ENCODE data around the gene KIAA0753. TPM values are rescaled to one million over a fixed set of nuclear protein-coding genes. Genes with fewer than 3 reads are reported as not detected.

The KIAA0753 gene
- total RNA-seq, 2 experiments from 2014 or later: 20.8 to 29.8 TPM

- ChIA-PET POLR2A (no interaction called here), CTCF (ENCODE audit: unreplicated experiment) (interaction anchor here (0.6 kb wide), 1 partner anchor 173 kb away, joined by 9 read pairs; no protein-coding TSS in a partner anchor)
- H4K20me1 ChIP-seq (ENCODE audit: insufficient read depth, low read length): peaks cover 18% of the 10 kb centered on the region; the same call in 1 of the 2 replicates
- no peaks in the 10 kb centered on the region for H3K9me3 ChIP-seq (ENCODE audit: low read length)
- intact Hi-C loops (cut with micrococcal nuclease; ENCODE audit: unreplicated experiment): loop anchor here (1.0 kb wide), 1 partner anchor 175 kb away; no protein-coding TSS in a partner anchor
- DNase-seq (ENCODE audit: low spot score): peak; percentile 59
- H3K79me2 ChIP-seq (ENCODE audit: insufficient read depth, low read depth, low read length): peaks cover 37% of the 10 kb centered on the region
- no peaks in the 10 kb centered on the region for H3K9me2 ChIP-seq (ENCODE audit: insufficient read depth, low read length)
- no peak overlapping the region for H3K4me3 ChIP-seq (ENCODE audit: low read depth, low read length, poor library complexity, severe bottlenecking)
- H2AFZ ChIP-seq (ENCODE audit: low read length): no peak overlapping the region
- peaks cover 58% of the 10 kb centered on the region for H3K36me3 ChIP-seq (ENCODE audit: insufficient read depth, low read length)
- H3K4me1 ChIP-seq (ENCODE audit: insufficient read depth, low read length, poor library complexity, severe bottlenecking): peaks cover 49% of the 10 kb centered on the region
- BruUV-seq (replicated peaks): no TSS peak
- TF ChIP-seq EZH2phosphoT487 (IDR thresholded peaks at IDR 0.05; ENCODE audit: borderline replicate concordance, low read depth, low read length): no peak
- peak; percentile 82 for TF ChIP-seq CTCF (conservative IDR thresholded peaks at IDR 0.05; ENCODE audit: low read length)
- H3K27ac ChIP-seq (ENCODE audit: low read depth, low read length, poor library complexity, severe bottlenecking): peak overlapping the region; percentile 1
- H3K4me2 ChIP-seq (ENCODE audit: low read length): peak overlapping the region; percentile 13; the same call in 1 of the 2 replicates
Observed at GRCh38 chr17:6648181-6648580, 7.7 kb upstream of the KIAA0753 start.

DNA sequence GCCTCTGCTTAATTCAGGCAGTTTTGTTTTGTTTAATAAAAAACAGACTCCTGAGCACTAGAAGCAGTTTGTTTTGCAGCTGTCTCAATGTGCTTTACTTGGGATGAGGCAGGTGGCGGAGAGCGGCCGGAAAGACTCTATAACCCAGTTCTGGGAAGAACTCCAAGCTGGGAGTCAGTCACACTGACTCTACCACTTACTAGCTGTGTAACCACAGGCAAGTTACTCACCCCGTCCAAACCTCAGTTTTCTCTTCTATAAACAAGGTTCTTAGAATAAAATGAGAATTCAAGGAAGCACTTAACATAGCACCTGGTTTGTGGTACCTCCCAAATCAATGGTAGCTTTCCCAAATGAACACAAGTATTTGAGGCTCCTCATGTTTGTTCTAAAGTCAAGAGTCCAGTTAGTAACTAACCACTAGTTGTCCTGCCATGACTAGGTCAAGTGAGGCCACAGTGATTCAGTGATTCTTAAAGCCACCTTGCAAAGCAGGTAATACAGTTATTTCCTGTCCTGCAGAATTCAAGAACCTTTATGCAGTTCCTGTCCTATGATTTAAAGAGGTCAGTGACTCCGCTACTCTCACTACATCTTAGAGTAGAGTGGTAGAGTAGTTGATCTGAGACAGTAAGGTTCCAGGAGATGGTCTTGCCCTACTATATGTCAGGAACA, 3.1 kb upstream of the KIAA0753 start:
- ChIA-PET POLR2A (no interaction called here), CTCF (ENCODE audit: unreplicated experiment) (no interaction called here)
- intact Hi-C loops (cut with micrococcal nuclease; ENCODE audit: unreplicated experiment): no loop called here
- no TSS peak for BruUV-seq (replicated peaks)
- Histone ChIP-seq H3K4me2 (ENCODE audit: low read length) (no peak overlapping the region), H3K4me3 (ENCODE audit: low read depth, low read length, poor library complexity, severe bottlenecking) (no peak overlapping the region), H3K79me2 (ENCODE audit: insufficient read depth, low read depth, low read length) (peaks cover 40% of the 10 kb centered on the region; the same call in 1 of the 2 replicates), H3K4me1 (ENCODE audit: insufficient read depth, low read length, poor library complexity, severe bottlenecking) (peaks cover 36% of the 10 kb centered on the region), H3K27ac (ENCODE audit: low read depth, low read length, poor library complexity, severe bottlenecking) (no peak overlapping the region), H3K9me3 (ENCODE audit: low read length) (no peaks in the 10 kb centered on the region), H2AFZ (ENCODE audit: low read length) (no peak overlapping the region), H3K36me3 (ENCODE audit: insufficient read depth, low read length) (peaks cover 66% of the 10 kb centered on the region), H4K20me1 (ENCODE audit: insufficient read depth, low read length) (peaks cover 22% of the 10 kb centered on the region; the same call in 1 of the 2 replicates), H3K9me2 (ENCODE audit: insufficient read depth, low read length) (no peaks in the 10 kb centered on the region)
- TF ChIP-seq CTCF (conservative IDR thresholded peaks at IDR 0.05; ENCODE audit: low read length) (no peak), EZH2phosphoT487 (IDR thresholded peaks at IDR 0.05; ENCODE audit: borderline replicate concordance, low read depth, low read length) (no peak)
- DNase-seq (ENCODE audit: low spot score): no peak

GRCh38 chr17:6642592-6642991, 2.1 kb upstream of the KIAA0753 start:
- TF ChIP-seq EZH2phosphoT487 (IDR thresholded peaks at IDR 0.05; ENCODE audit: borderline replicate concordance, low read depth, low read length): no peak
- no peak for TF ChIP-seq CTCF (conservative IDR thresholded peaks at IDR 0.05; ENCODE audit: low read length)
- no peak overlapping the region for H3K27ac ChIP-seq (ENCODE audit: low read depth, low read length, poor library complexity, severe bottlenecking)
- POLR2A ChIA-PET: interaction anchor here (0.6 to 2.0 kb wide), 2 partner anchors 8 to 100 kb away, joined by 3 to 6 read pairs; partner anchors contain the start of genes C17orf100 and MED31
- CTCF ChIA-PET (ENCODE audit: unreplicated experiment): no interaction called here
- no peak overlapping the region for H2AFZ ChIP-seq (ENCODE audit: low read length)
- no peak for DNase-seq (ENCODE audit: low spot score)
- H3K9me3 ChIP-seq (ENCODE audit: low read length): no peaks in the 10 kb centered on the region
- BruUV-seq (replicated peaks): no TSS peak
- peak overlapping the region; percentile 84 for H3K4me2 ChIP-seq (ENCODE audit: low read length)
- H3K4me3 ChIP-seq (ENCODE audit: low read depth, low read length, poor library complexity, severe bottlenecking): peak overlapping the region; percentile 89
- intact Hi-C loops (cut with micrococcal nuclease; ENCODE audit: unreplicated experiment): no loop called here
- no peaks in the 10 kb centered on the region for H3K9me2 ChIP-seq (ENCODE audit: insufficient read depth, low read length)
- H3K4me1 ChIP-seq (ENCODE audit: insufficient read depth, low read length, poor library complexity, severe bottlenecking): peaks cover 26% of the 10 kb centered on the region
- H4K20me1 ChIP-seq (ENCODE audit: insufficient read depth, low read length): peaks cover 22% of the 10 kb centered on the region; the same call in 1 of the 2 replicates
- H3K36me3 ChIP-seq (ENCODE audit: insufficient read depth, low read length): peaks cover 56% of the 10 kb centered on the region
- peaks cover 31% of the 10 kb centered on the region; the same call in 1 of the 2 replicates for H3K79me2 ChIP-seq (ENCODE audit: insufficient read depth, low read depth, low read length)

All from OCI-LY7 (cell line).